Gastroesophageal sphincter (tissue), 3 donors: Measurements from ENCODE around the gene NR1I2.

Source experiments
- CTCF ChIP-seq, 4 experiments: fragments of 200-600 bp in 2 of 4; fragments of 450-650 bp in 2 of 4; sonication (generic) in 1 of 4; IDR thresholded peaks; one replicate each; pipeline ENCODE4 v1.5.1; 2017 to 2019; ENCODE audit warnings: antibody characterized with exemption in 4 of 4, mild to moderate bottlenecking in 2 of 4, moderate library complexity in 2 of 4
- POLR2A ChIP-seq, 2 donors: fragments of 450-650 bp; IDR thresholded peaks; one replicate each; pipeline ENCODE4 v1.6.1; 2017; ENCODE audit warnings: antibody characterized with exemption in 2 of 2, mild to moderate bottlenecking in 2 of 2, moderate library complexity in 1 of 2

- TF ChIP-seq CTCF (IDR thresholded peaks at IDR 0.05) (no peak), POLR2A (IDR thresholded peaks at IDR 0.05) (no peak)
Observed at GRCh38 chr3:119862616-119863015, 80.7 kb downstream of the NR1I2 start.
